H9 (cell line): ENCODE data around the gene AEN. TPM values are rescaled to one million over a fixed set of nuclear protein-coding genes. Genes with fewer than 3 reads are reported as not detected.

ENCODE experiments used
- DNase-seq: peaks from one replicate; pipeline ENCODE4 v3.0.0-alpha.2; 2017
- H2AFZ ChIP-seq: one replicate; pipeline ENCODE4 v1.6.1; 2013; ENCODE audit warnings: mild to moderate bottlenecking, low read length, control low read depth, moderate library complexity
- H2AK5ac ChIP-seq: 2 replicates; pipeline ENCODE4 v1.6.1; 2013; ENCODE audit warnings: low read length, control low read depth, mixed read lengths; ENCODE audit not compliant: insufficient read length
- H2BK120ac ChIP-seq: one replicate; pipeline ENCODE4 v1.6.1; 2013; ENCODE audit warnings: low read depth, mild to moderate bottlenecking, low read length, control low read depth, inconsistent platforms; ENCODE audit not compliant: poor library complexity, severe bottlenecking
- H2BK12ac ChIP-seq: 2 replicates; pipeline ENCODE4 v1.6.1; 2013; ENCODE audit warnings: low read length, control low read depth, mixed read lengths, low read depth; ENCODE audit not compliant: insufficient read length
- H2BK15ac ChIP-seq: 2 replicates; pipeline ENCODE4 v1.6.1; 2013; ENCODE audit warnings: low read depth, low read length, control low read depth
- H2BK20ac ChIP-seq: one replicate; pipeline ENCODE4 v1.6.1; 2013; ENCODE audit warnings: low read depth, mild to moderate bottlenecking, low read length, control low read depth, inconsistent platforms; ENCODE audit not compliant: poor library complexity, severe bottlenecking
- H2BK5ac ChIP-seq: 2 replicates; pipeline ENCODE4 v1.6.1; 2013; ENCODE audit warnings: low read length, control low read depth, mixed read lengths; ENCODE audit not compliant: insufficient read length
- H3K14ac ChIP-seq: 2 replicates; pipeline ENCODE4 v1.6.1; 2013; ENCODE audit warnings: low read length, control low read depth; ENCODE audit not compliant: insufficient read depth
- H3K18ac ChIP-seq: 2 replicates; pipeline ENCODE4 v1.6.1; 2013; ENCODE audit warnings: low read depth, mild to moderate bottlenecking, mixed read lengths, low read length, control low read depth; ENCODE audit not compliant: insufficient read length
- H3K23ac ChIP-seq: 2 replicates; pipeline ENCODE4 v1.6.1; 2013; ENCODE audit warnings: low read length, control low read depth, mixed read lengths, low read depth; ENCODE audit not compliant: insufficient read length
- H3K23me2 ChIP-seq: 2 replicates; pipeline ENCODE4 v1.6.1; 2013; ENCODE audit warnings: low read depth, mild to moderate bottlenecking, mixed read lengths, low read length, control low read depth; ENCODE audit not compliant: insufficient read length, poor library complexity, severe bottlenecking
- H3K27ac ChIP-seq: 2 replicates; pipeline ENCODE4 v1.5.1; 2013; ENCODE audit warnings: low read length, control low read depth, mixed read lengths, low read depth; ENCODE audit not compliant: insufficient read length
- H3K27me3 ChIP-seq: 2 replicates; pipeline ENCODE4 v1.6.1; 2013; ENCODE audit warnings: low read length, control low read depth, inconsistent platforms; ENCODE audit not compliant: insufficient read depth
- H3K4ac ChIP-seq: 2 replicates; pipeline ENCODE4 v1.6.1; 2013; ENCODE audit warnings: low read depth, mild to moderate bottlenecking, control low read depth, inconsistent platforms, low read length, moderate library complexity
- H3K4me1 ChIP-seq: 2 replicates; pipeline ENCODE4 v1.6.1; 2013; ENCODE audit warnings: low read length, control low read depth, inconsistent platforms; ENCODE audit not compliant: insufficient read depth
- H3K4me2 ChIP-seq: 2 replicates; pipeline ENCODE4 v1.6.1; 2013; ENCODE audit warnings: low read length, control low read depth, mixed read lengths; ENCODE audit not compliant: insufficient read length, insufficient read depth
- H3K56ac ChIP-seq: 2 replicates; pipeline ENCODE4 v1.6.1; 2013; ENCODE audit warnings: low read depth, mild to moderate bottlenecking, mixed read lengths, low read length, control low read depth; ENCODE audit not compliant: insufficient read length
- H3K79me1 ChIP-seq: 2 replicates; pipeline ENCODE4 v1.6.1; 2013; ENCODE audit warnings: low read depth, mild to moderate bottlenecking, moderate library complexity, low read length, control low read depth, inconsistent platforms; ENCODE audit not compliant: insufficient read depth, poor library complexity, severe bottlenecking
- H3K79me2 ChIP-seq: 2 replicates; pipeline ENCODE4 v1.6.1; 2013; ENCODE audit warnings: low read length, control low read depth, inconsistent platforms; ENCODE audit not compliant: insufficient read depth
- H3K9ac ChIP-seq: 2 replicates; pipeline ENCODE4 v1.6.1; 2013; ENCODE audit warnings: low read length, control low read depth, mixed read lengths; ENCODE audit not compliant: insufficient read length; ENCODE audit errors: extremely low read depth
- H3K9me3 ChIP-seq: one replicate; pipeline ENCODE4 v1.6.1; 2013; ENCODE audit warnings: low read depth, low read length, inconsistent platforms; ENCODE audit not compliant: control insufficient read depth
- H3T11ph ChIP-seq: one replicate; pipeline ENCODE4 v1.6.1; 2013; ENCODE audit warnings: mild to moderate bottlenecking, low read length, control low read depth, inconsistent platforms
- H4K20me1 ChIP-seq: one replicate; pipeline ENCODE4 v1.6.1; 2013; ENCODE audit not compliant: control insufficient read depth, insufficient read length, insufficient read depth
- H4K5ac ChIP-seq: 2 replicates; pipeline ENCODE4 v1.6.1; 2013; ENCODE audit warnings: low read depth, mild to moderate bottlenecking, mixed read lengths, low read length, control low read depth; ENCODE audit not compliant: insufficient read length
- H4K8ac ChIP-seq: replicated peaks from 2 replicates; pipeline ENCODE4 v1.6.1; 2013; ENCODE audit warnings: low read length, control low read depth, mixed read lengths, low read depth; ENCODE audit not compliant: insufficient read length
- H4K91ac ChIP-seq: 2 replicates; pipeline ENCODE4 v1.6.1; 2013; ENCODE audit warnings: low read depth, mild to moderate bottlenecking, moderate library complexity, mixed read lengths, low read length, control low read depth; ENCODE audit not compliant: insufficient read length
- H3K27ac Mint-ChIP-seq, 3 experiments: 2 replicates in 2 of 3; 3 replicates in 1 of 3; pipeline ENCODE4 v1.8.0; 2020 to 2021; ENCODE audit warnings: mixed read lengths in 3 of 3, mild to moderate bottlenecking in 1 of 3, moderate library complexity in 1 of 3
- H3K27me3 Mint-ChIP-seq: 2 replicates; pipeline ENCODE4 v1.8.0; 2021; ENCODE audit warnings: low read depth, mild to moderate bottlenecking, moderate library complexity, mixed read lengths
- H3K36me3 Mint-ChIP-seq, 3 experiments: 2 replicates in 2 of 3; 3 replicates in 1 of 3; pipeline ENCODE4 v1.8.0; 2020 to 2021; ENCODE audit warnings: low read depth in 3 of 3, mixed read lengths in 3 of 3; ENCODE audit not compliant: insufficient read depth in 1 of 3
- H3K4me1 Mint-ChIP-seq, 2 experiments: 2 replicates each; pipeline ENCODE4 v1.8.0; 2020; ENCODE audit warnings: mixed read lengths in 2 of 2
- H3K4me3 Mint-ChIP-seq, 2 experiments: 2 replicates in 1 of 2; 3 replicates in 1 of 2; pipeline ENCODE4 v1.8.0; 2020 to 2021; ENCODE audit warnings: mild to moderate bottlenecking in 2 of 2, mixed read lengths in 2 of 2, moderate library complexity in 1 of 2
- H3K9me3 Mint-ChIP-seq, 2 experiments: 2 replicates in 1 of 2; 3 replicates in 1 of 2; pipeline ENCODE4 v1.8.0; 2020; ENCODE audit warnings: mild to moderate bottlenecking in 2 of 2, mixed read lengths in 2 of 2, moderate library complexity in 1 of 2
- CTCF ChIP-seq: fragments of 200-600 bp; sonication (generic); conservative IDR thresholded peaks from 3 replicates; pipeline ENCODE4 v1.8.0; 2021; ENCODE audit warnings: antibody characterized with exemption, mild to moderate bottlenecking
- WGBS: extraction: QIAGEN DNeasy Blood & Tissue Kit; methylation state at CpG from one replicate; pipeline ENCODE4 v1.1.7; 2013; ENCODE audit warnings: missing lambda C conversion rate, low lambda C conversion rate, mixed read lengths; ENCODE audit not compliant: insufficient read length; ENCODE audit errors: extremely low coverage; 5-methylcytosine and 5-hydroxymethylcytosine counted together
- total RNA-seq: library from RNA; stranded (reverse); gene quantifications from 2 replicates; pipeline ENCODE4 v1.2.1, GENCODE V29; 2021

The AEN gene
- total RNA-seq, 1 experiment from 2014 or later = 132 TPM

- Histone ChIP-seq H4K91ac (no peak overlapping the region), H3K23ac (no peak overlapping the region), H2BK12ac (no peak overlapping the region), H2AFZ (no peak overlapping the region), H2BK15ac (no peak overlapping the region), H3K27me3 (no peaks in the 10 kb centered on the region), H3K56ac (no peak overlapping the region), H2BK20ac (no peak overlapping the region), H2BK5ac (no peak overlapping the region), H3K79me1 (no peaks in the 10 kb centered on the region), H3K14ac (no peak overlapping the region), H2BK120ac (no peak overlapping the region), H3K9ac (no peak overlapping the region), H3K4me2 (no peak overlapping the region), H3K4ac (no peak overlapping the region), H3K27ac (no peak overlapping the region), H3K18ac (no peak overlapping the region), H4K8ac (no peak overlapping the region), H4K20me1 (no peaks in the 10 kb centered on the region), H2AK5ac (no peak overlapping the region), H4K5ac (no peak overlapping the region), H3K9me3 (no peaks in the 10 kb centered on the region), H3T11ph (no peak overlapping the region), H3K4me1 (no peaks in the 10 kb centered on the region; the same call in 1 of the 2 replicates), H3K23me2 (no peaks in the 10 kb centered on the region), H3K79me2 (no peaks in the 10 kb centered on the region)
- peak; percentile 22 for DNase-seq
- H3K4me3 Mint-ChIP-seq = no peak overlapping the region
- H3K4me1 Mint-ChIP-seq = peaks cover 17 to 19% of the 10 kb centered on the region in 2 experiments
- no peak for TF ChIP-seq CTCF
- no CpG with 5 or more reads among the region's 11 CpGs for WGBS
- no peaks in the 10 kb centered on the region; the same call in none of the 2 replicates for H3K27me3 Mint-ChIP-seq
- no peaks in the 10 kb centered on the region for H3K9me3 Mint-ChIP-seq
- H3K36me3 Mint-ChIP-seq = no peaks in the 10 kb centered on the region
- H3K27ac Mint-ChIP-seq = peak overlapping the region in 1 of 3 experiments; percentile 42; a peak in 2 of 7 replicates
Observed at GRCh38 chr15:88647351-88648105, 26.4 kb downstream of the AEN start.
